HG03432 (cell line): ENCODE measurements around the gene PACRG.

Source experiments
- ATAC-seq: cut with Tn5 transposase; IDR thresholded peaks from one replicate; pipeline ENCODE4 v1.9.1; 2021; ENCODE audit warnings: mild to moderate bottlenecking, moderate library complexity; ENCODE audit not compliant: unreplicated experiment

Gene PACRG

GRCh38 chr6:163190786-163191185 is 463.0 kb downstream of the PACRG start:
- ATAC-seq = no peak

GRCh38 chr6:163191704-163192537 is 464.1 kb downstream of the PACRG start:
- no peak for ATAC-seq

GRCh38 chr6:163192591-163192990 is 464.8 kb downstream of the PACRG start:
- no peak for ATAC-seq

- ATAC-seq = no peak
Observed at GRCh38 chr6:163193326-163193725, 465.6 kb downstream of the PACRG start.

- ATAC-seq = no peak
Observed at GRCh38 chr6:163195721-163196691, 468.2 kb downstream of the PACRG start.

GRCh38 chr6:163197839-163198238 is 470.1 kb downstream of the PACRG start:
- ATAC-seq = no peak

- ATAC-seq = no peak
Observed at GRCh38 chr6:163198396-163198795, 470.6 kb downstream of the PACRG start.

- ATAC-seq = no peak
Observed at GRCh38 chr6:163199371-163199770, 471.6 kb downstream of the PACRG start.

- no peak for ATAC-seq
Observed at GRCh38 chr6:163200289-163200688, 472.5 kb downstream of the PACRG start.

- ATAC-seq = no peak
Observed at GRCh38 chr6:163200694-163201093, 472.9 kb downstream of the PACRG start.

- no peak for ATAC-seq
Observed at GRCh38 chr6:163201855-163202254, 474.1 kb downstream of the PACRG start.

- no peak for ATAC-seq
Observed at GRCh38 chr6:163206196-163206595, 478.4 kb downstream of the PACRG start.

GRCh38 chr6:163207431-163208383 is 479.9 kb downstream of the PACRG start:
- ATAC-seq = no peak

- ATAC-seq = no peak
Observed at GRCh38 chr6:163209005-163209404, 481.2 kb downstream of the PACRG start.

- ATAC-seq = no peak
Observed at GRCh38 chr6:163212123-163212522, 484.3 kb downstream of the PACRG start.

- ATAC-seq = no peak
Observed at GRCh38 chr6:163214259-163214658, 486.5 kb downstream of the PACRG start.

GRCh38 chr6:163218361-163218894 is 490.7 kb downstream of the PACRG start:
- ATAC-seq = no peak

- ATAC-seq = no peak
Observed at GRCh38 chr6:163226181-163226835, 498.5 kb downstream of the PACRG start.

GRCh38 chr6:163226836-163227485 is 499.2 kb downstream of the PACRG start:
- no peak for ATAC-seq
